SK-N-SH treated with all-trans-retinoic acid at 6 μM for 48 hours (cell line): ENCODE results near the gene CETP.

Experiments used
- ATAC-seq: fragments of 200-7000 bp; cut with Tn5 transposase; 3 replicates; pipeline ENCODE4 v1.9.1; 2020; ENCODE audit warnings: mild to moderate bottlenecking, moderate library complexity
- ARNTL ChIP-seq: fragments of 450-650 bp; formaldehyde crosslinking; IDR thresholded peaks from 2 replicates; pipeline ENCODE4 v1.5.0; 2020; ENCODE audit warnings: low read depth, mild to moderate bottlenecking, moderate library complexity, borderline replicate concordance
- BACH2 ChIP-seq: fragments of 250-450 bp; sonication (Bioruptor Pico); IDR thresholded peaks from 2 replicates; pipeline ENCODE4 v1.9.0; 2021; ENCODE audit warnings: mild to moderate bottlenecking, borderline replicate concordance
- CSRNP3 ChIP-seq: fragments of 250-450 bp; sonication (Bioruptor Pico); IDR thresholded peaks from 2 replicates; pipeline ENCODE4 v1.5.1; 2021; ENCODE audit warnings: mild to moderate bottlenecking, moderate library complexity
- ESRRG ChIP-seq: fragments of 250-450 bp; sonication (Bioruptor Pico); IDR thresholded peaks from 2 replicates; pipeline ENCODE4 v1.6.1; 2021; ENCODE audit warnings: mild to moderate bottlenecking
- GLIS3 ChIP-seq: fragments of 250-450 bp; sonication (Bioruptor Pico); IDR thresholded peaks from 2 replicates; pipeline ENCODE4 v1.5.0; 2020; ENCODE audit warnings: mild to moderate bottlenecking, moderate library complexity
- OSR1 ChIP-seq: fragments of 250-450 bp; sonication (Bioruptor Pico); IDR thresholded peaks from 2 replicates; pipeline ENCODE4 v1.8.0; 2022; ENCODE audit warnings: moderate library complexity, mild to moderate bottlenecking, inconsistent platforms
- PATZ1 ChIP-seq: fragments of 250-450 bp; sonication (Bioruptor Pico); IDR thresholded peaks from 2 replicates; pipeline ENCODE4 v1.8.0; 2020; ENCODE audit warnings: mild to moderate bottlenecking, moderate library complexity, borderline replicate concordance
- POU6F1 ChIP-seq: fragments of 250-450 bp; sonication (Bioruptor Pico); IDR thresholded peaks from 2 replicates; pipeline ENCODE4 v1.8.0; 2021; ENCODE audit warnings: low read depth, mild to moderate bottlenecking, moderate library complexity, borderline replicate concordance
- PPARA ChIP-seq: fragments of 250-450 bp; sonication (Bioruptor Pico); IDR thresholded peaks from 2 replicates; pipeline ENCODE4 v1.5.0; 2020; ENCODE audit warnings: mild to moderate bottlenecking, borderline replicate concordance
- RARB ChIP-seq: fragments of 250-450 bp; sonication (Bioruptor Pico); IDR thresholded peaks from 2 replicates; pipeline ENCODE4 v1.8.0; 2021; ENCODE audit warnings: mild to moderate bottlenecking, moderate library complexity
- SNAI2 ChIP-seq: fragments of 250-450 bp; sonication (Bioruptor Pico); IDR thresholded peaks from 2 replicates; pipeline ENCODE4 v1.5.0; 2020; ENCODE audit warnings: mild to moderate bottlenecking, moderate library complexity
- TCF4 ChIP-seq: fragments of 250-450 bp; sonication (Bioruptor Pico); IDR thresholded peaks from 2 replicates; pipeline ENCODE4 v1.8.0; 2021; ENCODE audit warnings: mild to moderate bottlenecking, moderate library complexity, borderline replicate concordance
- TOX ChIP-seq: fragments of 250-450 bp; sonication (Bioruptor Pico); IDR thresholded peaks from 2 replicates; pipeline ENCODE4 v1.8.0; 2021; ENCODE audit warnings: mild to moderate bottlenecking, moderate library complexity, borderline replicate concordance
- ZC3H10 ChIP-seq: fragments of 250-450 bp; sonication (Bioruptor Pico); IDR thresholded peaks from 2 replicates; pipeline ENCODE4 v1.5.1; 2021; ENCODE audit warnings: mild to moderate bottlenecking, moderate library complexity
- ZFP30 ChIP-seq: fragments of 450-650 bp; formaldehyde crosslinking; IDR thresholded peaks from 2 replicates; pipeline ENCODE4 v1.5.0; 2022; ENCODE audit warnings: mild to moderate bottlenecking, moderate library complexity
- ZNF565 ChIP-seq: fragments of 450-650 bp; formaldehyde crosslinking; conservative IDR thresholded peaks from 2 replicates; pipeline ENCODE4 v1.5.0; 2020; ENCODE audit warnings: low read depth, mild to moderate bottlenecking, moderate library complexity
- ZNF70 ChIP-seq: fragments of 450-650 bp; formaldehyde crosslinking; IDR thresholded peaks from 2 replicates; pipeline ENCODE4 v1.5.0; 2020; ENCODE audit warnings: mild to moderate bottlenecking, moderate library complexity
- TF ChIP-seq, protein P1 (sequence below): fragments of 250-450 bp; sonication (Bioruptor Pico); IDR thresholded peaks from 2 replicates; pipeline ENCODE4 v1.5.1; 2020; ENCODE audit warnings: low read depth, mild to moderate bottlenecking, moderate library complexity

The CETP gene

DNA sequence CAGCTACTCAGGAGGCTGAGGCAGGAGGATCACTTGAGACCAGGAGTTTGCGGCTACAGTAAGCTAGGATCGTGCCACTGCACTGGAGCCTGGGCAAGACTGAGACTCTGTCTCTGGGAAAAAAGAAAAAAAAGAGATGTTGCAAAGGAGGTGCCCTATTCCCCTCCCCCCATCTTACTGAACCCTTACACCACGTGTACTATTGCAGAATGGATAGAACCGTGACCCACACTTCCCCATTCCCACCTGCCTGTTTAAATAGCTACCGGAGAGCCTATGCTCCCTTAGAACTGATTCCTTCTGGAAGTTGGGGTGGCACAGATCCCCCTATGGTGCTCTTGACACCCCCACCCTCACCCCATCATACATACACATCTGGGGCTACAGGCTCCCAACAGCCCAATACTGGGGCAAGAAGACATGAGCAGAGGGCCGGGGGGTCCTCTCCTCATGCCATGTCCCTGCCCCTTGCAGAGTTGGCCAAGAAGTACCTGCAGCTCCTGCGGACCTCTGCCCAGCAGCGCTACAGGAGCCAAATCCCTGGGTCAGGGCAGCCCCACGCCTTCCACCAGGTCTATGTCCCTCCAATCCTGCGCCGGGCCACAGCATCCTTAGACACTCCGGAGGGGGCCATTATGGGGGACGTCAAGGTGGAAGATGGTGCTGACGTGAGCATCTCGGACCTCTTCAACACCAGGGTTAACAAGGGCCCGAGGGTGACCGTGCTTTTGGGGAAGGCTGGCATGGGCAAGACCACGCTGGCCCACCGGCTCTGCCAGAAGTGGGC, 63.3 kb downstream of the CETP start (continued):
- no peak for TF ChIP-seq POU6F1 (CRISPR knock-in tag)
- no peak for TF ChIP-seq BACH2
- no peak for TF ChIP-seq RARB (CRISPR knock-in tag)

GRCh38 chr16:57025941-57026777, 64.4 kb downstream of the CETP start:
- no peak for TF ChIP-seq RARB (CRISPR knock-in tag)
- no peak for TF ChIP-seq POU6F1 (CRISPR knock-in tag)
- TF ChIP-seq ZFP30 (CRISPR knock-in tag), result no peak
- no peak for TF ChIP-seq PATZ1
- TF ChIP-seq, protein P1, sequence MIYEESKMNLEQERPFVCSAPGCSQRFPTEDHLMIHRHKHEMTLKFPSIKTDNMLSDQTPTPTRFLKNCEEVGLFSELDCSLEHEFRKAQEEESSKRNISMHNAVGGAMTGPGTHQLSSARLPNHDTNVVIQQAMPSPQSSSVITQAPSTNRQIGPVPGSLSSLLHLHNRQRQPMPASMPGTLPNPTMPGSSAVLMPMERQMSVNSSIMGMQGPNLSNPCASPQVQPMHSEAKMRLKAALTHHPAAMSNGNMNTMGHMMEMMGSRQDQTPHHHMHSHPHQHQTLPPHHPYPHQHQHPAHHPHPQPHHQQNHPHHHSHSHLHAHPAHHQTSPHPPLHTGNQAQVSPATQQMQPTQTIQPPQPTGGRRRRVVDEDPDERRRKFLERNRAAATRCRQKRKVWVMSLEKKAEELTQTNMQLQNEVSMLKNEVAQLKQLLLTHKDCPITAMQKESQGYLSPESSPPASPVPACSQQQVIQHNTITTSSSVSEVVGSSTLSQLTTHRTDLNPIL (CRISPR knock-in tag), result no peak
- TF ChIP-seq TOX (CRISPR knock-in tag), result no peak
- no peak for TF ChIP-seq ARNTL (CRISPR knock-in tag)
- TF ChIP-seq ZC3H10 (CRISPR knock-in tag), result no peak
- TF ChIP-seq TCF4 (CRISPR knock-in tag), result no peak
- no peak for TF ChIP-seq OSR1 (CRISPR knock-in tag)
- TF ChIP-seq SNAI2 (CRISPR knock-in tag), result no peak
- no peak for TF ChIP-seq ZNF565 (CRISPR knock-in tag)
- TF ChIP-seq GLIS3 (CRISPR knock-in tag), result no peak
- no peak for ATAC-seq

GRCh38 chr16:57026778-57027062, 65.0 kb downstream of the CETP start:
- no peak for ATAC-seq
- TF ChIP-seq GLIS3 (CRISPR knock-in tag) (no peak), RARB (CRISPR knock-in tag) (no peak)

- ATAC-seq, result no peak
- TF ChIP-seq SNAI2 (CRISPR knock-in tag) (no peak), BACH2 (no peak), ZNF70 (CRISPR knock-in tag) (no peak), ESRRG (CRISPR knock-in tag) (no peak), POU6F1 (CRISPR knock-in tag) (no peak), ZNF565 (CRISPR knock-in tag) (no peak), GLIS3 (CRISPR knock-in tag) (no peak), ARNTL (CRISPR knock-in tag) (no peak), PPARA (CRISPR knock-in tag) (no peak), CSRNP3 (no peak), PATZ1 (no peak), ZC3H10 (CRISPR knock-in tag) (no peak), RARB (CRISPR knock-in tag) (no peak)
- TF ChIP-seq, protein P1 (CRISPR knock-in tag), result no peak
Measured at GRCh38 chr16:57027067-57027466, 65.3 kb downstream of the CETP start.
